ENCODE measurements around the gene CNTNAP5.

The CNTNAP5 gene

GRCh38 chr2:124426122-124426521 is 401.0 kb downstream of the CNTNAP5 start:
- H3K4me2 ChIP-seq (ENCODE audit: low read length) = no peak overlapping the region
- H3K9me3 ChIP-seq (ENCODE audit: insufficient read depth, low read length) = no peaks in the 10 kb centered on the region
- H3K27ac ChIP-seq (ENCODE audit: low read length) = no peak overlapping the region
- TF ChIP-seq CTCF (IDR thresholded peaks at IDR 0.05; ENCODE audit: low read depth, low read length) (no peak), EZH2phosphoT487 (IDR thresholded peaks at IDR 0.05; ENCODE audit: low read depth) (no peak)
- no peaks in the 10 kb centered on the region for H3K4me1 ChIP-seq (ENCODE audit: low read length)
- H3K36me3 ChIP-seq (replicated peaks; ENCODE audit: low read depth, low read length) = no peaks in the 10 kb centered on the region
- H3K9ac ChIP-seq (ENCODE audit: low read length) = no peak overlapping the region
- H4K20me1 ChIP-seq (ENCODE audit: insufficient read depth, low read length) = no peaks in the 10 kb centered on the region
- no peaks in the 10 kb centered on the region for H3K79me2 ChIP-seq (ENCODE audit: low read length)
- peaks cover 7% of the 10 kb centered on the region; the same call in 1 of the 2 replicates for H3K27me3 ChIP-seq (ENCODE audit: low read depth, low read length)
- H2AFZ ChIP-seq (ENCODE audit: low read depth, low read length) = no peak overlapping the region
- H3K4me3 ChIP-seq (ENCODE audit: low read length) = no peak overlapping the region

- Histone ChIP-seq H3K4me2 (ENCODE audit: low read length) (no peak overlapping the region), H3K9ac (ENCODE audit: low read length) (no peak overlapping the region), H3K4me3 (ENCODE audit: low read length) (no peak overlapping the region), H3K79me2 (ENCODE audit: low read length) (no peaks in the 10 kb centered on the region), H3K27ac (ENCODE audit: low read length) (no peak overlapping the region), H3K4me1 (ENCODE audit: low read length) (no peaks in the 10 kb centered on the region), H4K20me1 (ENCODE audit: insufficient read depth, low read length) (no peaks in the 10 kb centered on the region), H3K36me3 (replicated peaks; ENCODE audit: low read depth, low read length) (no peaks in the 10 kb centered on the region), H2AFZ (ENCODE audit: low read depth, low read length) (no peak overlapping the region), H3K9me3 (ENCODE audit: insufficient read depth, low read length) (no peaks in the 10 kb centered on the region), H3K27me3 (ENCODE audit: low read depth, low read length) (peaks cover 7% of the 10 kb centered on the region; the same call in 1 of the 2 replicates)
- TF ChIP-seq CTCF (IDR thresholded peaks at IDR 0.05; ENCODE audit: low read depth, low read length) (no peak), EZH2phosphoT487 (IDR thresholded peaks at IDR 0.05; ENCODE audit: low read depth) (no peak)
These were observed 401.5 kb downstream of the CNTNAP5 start for GRCh38 chr2:124426625-124427024.

- no peaks in the 10 kb centered on the region for H4K20me1 ChIP-seq (ENCODE audit: insufficient read depth, low read length)
- TF ChIP-seq EZH2phosphoT487 (IDR thresholded peaks at IDR 0.05; ENCODE audit: low read depth) (no peak), CTCF (IDR thresholded peaks at IDR 0.05; ENCODE audit: low read depth, low read length) (no peak)
- no peaks in the 10 kb centered on the region for H3K4me1 ChIP-seq (ENCODE audit: low read length)
- no peak overlapping the region for H2AFZ ChIP-seq (ENCODE audit: low read depth, low read length)
- H3K27me3 ChIP-seq (ENCODE audit: low read depth, low read length) = no peaks in the 10 kb centered on the region
- H3K36me3 ChIP-seq (replicated peaks; ENCODE audit: low read depth, low read length) = no peaks in the 10 kb centered on the region
- no peaks in the 10 kb centered on the region for H3K79me2 ChIP-seq (ENCODE audit: low read length)
- no peak overlapping the region for H3K4me2 ChIP-seq (ENCODE audit: low read length)
- no peak overlapping the region for H3K9ac ChIP-seq (ENCODE audit: low read length)
- no peak overlapping the region for H3K4me3 ChIP-seq (ENCODE audit: low read length)
- no peak overlapping the region for H3K27ac ChIP-seq (ENCODE audit: low read length)
- no peaks in the 10 kb centered on the region for H3K9me3 ChIP-seq (ENCODE audit: insufficient read depth, low read length)
These were observed 412.7 kb downstream of the CNTNAP5 start for GRCh38 chr2:124437811-124438210.

- Histone ChIP-seq H3K27me3 (ENCODE audit: low read depth, low read length) (no peaks in the 10 kb centered on the region), H3K79me2 (ENCODE audit: low read length) (no peaks in the 10 kb centered on the region), H3K9ac (ENCODE audit: low read length) (no peak overlapping the region), H2AFZ (ENCODE audit: low read depth, low read length) (no peak overlapping the region), H3K9me3 (ENCODE audit: insufficient read depth, low read length) (no peaks in the 10 kb centered on the region), H3K4me3 (ENCODE audit: low read length) (no peak overlapping the region), H3K4me2 (ENCODE audit: low read length) (no peak overlapping the region), H4K20me1 (ENCODE audit: insufficient read depth, low read length) (no peaks in the 10 kb centered on the region), H3K27ac (ENCODE audit: low read length) (no peak overlapping the region), H3K4me1 (ENCODE audit: low read length) (no peaks in the 10 kb centered on the region), H3K36me3 (replicated peaks; ENCODE audit: low read depth, low read length) (no peaks in the 10 kb centered on the region)
- TF ChIP-seq CTCF (IDR thresholded peaks at IDR 0.05; ENCODE audit: low read depth, low read length) = no peak
These were observed 425.4 kb downstream of the CNTNAP5 start for GRCh38 chr2:124450481-124450880.
